GM12875 (cell line): ENCODE measurements around the gene MAPK8IP2.

ENCODE experiments used
- H3K4me3 ChIP-seq: one replicate; pipeline ENCODE4 v1.5.1; 2011; ENCODE audit warnings: low read depth, low read length, control low read depth
- CTCF ChIP-seq: IDR thresholded peaks from 2 replicates; pipeline ENCODE4 v1.5.1; 2011; ENCODE audit warnings: low read depth, mild to moderate bottlenecking, control low read depth, inconsistent platforms, low read length, moderate library complexity, borderline replicate concordance; ENCODE audit not compliant: insufficient read depth

The MAPK8IP2 gene

GRCh38 chr22:50625568-50626313 lies 25.1 kb downstream of the MAPK8IP2 start:
- TF ChIP-seq CTCF: peak; percentile 18; the same call in 1 of the 2 replicates
- no peak overlapping the region for H3K4me3 ChIP-seq

GRCh38 chr22:50626314-50626849 lies 25.8 kb downstream of the MAPK8IP2 start:
- TF ChIP-seq CTCF: no peak
- no peak overlapping the region for H3K4me3 ChIP-seq

GRCh38 chr22:50626850-50627641 lies 26.5 kb downstream of the MAPK8IP2 start:
- no peak for TF ChIP-seq CTCF
- H3K4me3 ChIP-seq: peak overlapping the region; percentile 88

- TF ChIP-seq CTCF: peak; percentile 43; the same call in 1 of the 2 replicates
- peak within 1 kb of the TSS; percentile 88 for H3K4me3 ChIP-seq
These were observed 27.3 kb downstream of the MAPK8IP2 start, which contains the start of gene ARSA for GRCh38 chr22:50627642-50628542. ARSA (minus strand) TSS chr22:50628152; CDS start chr22:50627779, 373 bp downstream.

GRCh38 chr22:50628543-50629134 lies 28.0 kb downstream of the MAPK8IP2 start:
- peak overlapping the region; percentile 88 for H3K4me3 ChIP-seq
- TF ChIP-seq CTCF: no peak

- no peak for TF ChIP-seq CTCF
- H3K4me3 ChIP-seq: no peak overlapping the region
These were observed 29.8 kb downstream of the MAPK8IP2 start for GRCh38 chr22:50630376-50630775.
